ENCODE results near the gene NRBP1. TPM values are rescaled to one million over a fixed set of nuclear protein-coding genes. Genes with fewer than 3 reads are reported as not detected.

Gene NRBP1
- total and polyA plus RNA-seq, 2 of the 4 experiments (the other 2 are of a cell fraction): 120 to 155 TPM

- H3K9me3 ChIP-seq (ENCODE audit: control insufficient read depth, insufficient read depth, low read length): no peaks in the 10 kb centered on the region
- peaks cover 40% of the 10 kb centered on the region for H3K36me3 ChIP-seq (ENCODE audit: control insufficient read depth, insufficient read depth, low read length)
- no peak overlapping the region for H3K4me2 ChIP-seq (ENCODE audit: low read depth, low read length)
- H3K9me1 ChIP-seq (ENCODE audit: insufficient read depth, low read length): no peaks in the 10 kb centered on the region
- no peak overlapping the region for H3K4ac ChIP-seq (ENCODE audit: low read depth, low read length)
- TF ChIP-seq RAD21 (IDR thresholded peaks at IDR 0.05; ENCODE audit: low read length) (no peak), MAFK (IDR thresholded peaks at IDR 0.05; ENCODE audit: low read depth, low read length) (no peak), MAZ (IDR thresholded peaks at IDR 0.05; ENCODE audit: borderline replicate concordance, low read depth, low read length) (no peak), RCOR1 (IDR thresholded peaks at IDR 0.05; ENCODE audit: insufficient replicate concordance, low read length) (no peak), NFE2L2 (IDR thresholded peaks at IDR 0.05; ENCODE audit: low read depth, low read length) (no peak), SMC3 (IDR thresholded peaks at IDR 0.05; ENCODE audit: low read depth, low read length) (no peak), FOS (IDR thresholded peaks at IDR 0.05; ENCODE audit: low read depth, low read length) (no peak), BHLHE40 (IDR thresholded peaks at IDR 0.05; ENCODE audit: low read depth, low read length) (no peak), CTCF (conservative IDR thresholded peaks at IDR 0.05; ENCODE audit: low read depth, low read length) (no peak), POLR2A (IDR thresholded peaks at IDR 0.05; ENCODE audit: low read depth, low read length) (no peak), RFX5 (IDR thresholded peaks at IDR 0.05; ENCODE audit: low read depth, low read length) (no peak), CHD1 (IDR thresholded peaks at IDR 0.05; ENCODE audit: low read depth, low read length) (no peak), USF2 (IDR thresholded peaks at IDR 0.05; ENCODE audit: low read depth, low read length) (no peak), ELK1 (IDR thresholded peaks at IDR 0.05; ENCODE audit: borderline replicate concordance, low read depth, low read length) (no peak), CEBPB (IDR thresholded peaks at IDR 0.05; ENCODE audit: low read depth, low read length) (no peak), MXI1 (IDR thresholded peaks at IDR 0.05; ENCODE audit: borderline replicate concordance, low read depth, low read length) (no peak)
- H4K20me1 ChIP-seq (ENCODE audit: insufficient read depth, low read length): no peaks in the 10 kb centered on the region
- H3K23ac ChIP-seq (ENCODE audit: low read depth, low read length): no peak overlapping the region
- no peak overlapping the region for H4K5ac ChIP-seq (ENCODE audit: low read depth, low read length)
- ATAC-seq (ENCODE audit: low read depth) (no peak), DNase-seq (no peak)
- no peak overlapping the region for H3K14ac ChIP-seq (replicated peaks; ENCODE audit: low read depth, low read length)
- H3K4me3 ChIP-seq (ENCODE audit: insufficient read depth, low read depth, low read length): no peak overlapping the region
- no peaks in the 10 kb centered on the region for H3K27me3 ChIP-seq (ENCODE audit: control insufficient read depth, insufficient read depth, low read length)
- no peak overlapping the region for H3K9ac ChIP-seq (ENCODE audit: low read depth, low read length)
- intact Hi-C loops (cut with micrococcal nuclease) (no loop called here), dilution Hi-C loops (cut with HindIII; ENCODE audit: low sequenced_read_pairs, unreplicated experiment) (no loop called here), in situ Hi-C loops (cut with MboI; ENCODE audit: low sequenced_read_pairs) (no loop called here)
- H3K27ac ChIP-seq (ENCODE audit: insufficient read depth, low read length): no peak overlapping the region
- no peak overlapping the region for H2AFZ ChIP-seq (replicated peaks; ENCODE audit: low read length, poor library complexity)
- BruUV-seq (replicated peaks): no TSS peak
- H2BK15ac ChIP-seq (ENCODE audit: low read depth, low read length): no peak overlapping the region
- H2BK120ac ChIP-seq (ENCODE audit: low read depth, low read length): no peak overlapping the region
- no peak overlapping the region for H3K18ac ChIP-seq (ENCODE audit: low read depth, low read length)
- no peaks in the 10 kb centered on the region for H3K4me1 ChIP-seq (ENCODE audit: control insufficient read depth, insufficient read depth, low read length)
- no peak overlapping the region for H4K8ac ChIP-seq (ENCODE audit: low read depth in 2 of 2, low read length in 2 of 2)
- H4K91ac ChIP-seq (ENCODE audit: insufficient read depth, low read depth, low read length): no peak overlapping the region
- no peak overlapping the region for H2AK9ac ChIP-seq (replicated peaks; ENCODE audit: low read depth, low read length, poor library complexity)
- no CpG with 5 or more reads among the region's 1 CpG for WGBS, 2 experiments (ENCODE audit: extremely low coverage in 2 of 2, insufficient read length in 1 of 2)
- H3K56ac ChIP-seq (ENCODE audit: extremely low read depth, insufficient read depth, low read length): no peak overlapping the region
- H3K79me1 ChIP-seq (ENCODE audit: low read depth in 1 of 2, low read length in 2 of 2): no peaks in the 10 kb centered on the region
- no peak overlapping the region for H2BK5ac ChIP-seq (ENCODE audit: low read depth, low read length, poor library complexity, severe bottlenecking)
- no peak overlapping the region for H2BK20ac ChIP-seq (ENCODE audit: low read depth, low read length)
- no peak overlapping the region for H2AK5ac ChIP-seq (ENCODE audit: low read depth, low read length)
- ChIA-PET CTCF (no interaction called here), POLR2A (ENCODE audit: unreplicated experiment) (no interaction called here)
These were observed 22.7 kb downstream of the NRBP1 start for GRCh38 chr2:27451095-27451494.

Data from IMR-90 (cell line).